Iris pigment epithelial cell (primary cell): Measurements from ENCODE around the gene GSTM4.
A peak's percentile ranks its signal among the peaks of the same experiment; 100 is the strongest.

Source experiments
- DNase-seq: peaks from one replicate; pipeline ENCODE4 v3.0.0-alpha.2; 2011; ENCODE audit warnings: low read depth

GSTM4 gene

GRCh38 chr1:109625176-109625575 is 30.7 kb upstream of the GSTM4 start:
- no peak for DNase-seq

- DNase-seq = no peak
These were observed 30.0 kb upstream of the GSTM4 start for GRCh38 chr1:109625601-109626560.

GRCh38 chr1:109626682-109627408 is 29.1 kb upstream of the GSTM4 start:
- DNase-seq = no peak

- no peak for DNase-seq
These were observed 28.1 kb upstream of the GSTM4 start for GRCh38 chr1:109627692-109628399.

GRCh38 chr1:109628540-109629321 is 27.2 kb upstream of the GSTM4 start:
- DNase-seq = peak; percentile 65

- no peak for DNase-seq
These were observed 26.4 kb upstream of the GSTM4 start for GRCh38 chr1:109629372-109630030.

GRCh38 chr1:109630081-109630897 is 25.6 kb upstream of the GSTM4 start:
- DNase-seq = no peak

GRCh38 chr1:109630898-109631512 is 24.9 kb upstream of the GSTM4 start:
- no peak for DNase-seq

GRCh38 chr1:109631513-109632505 is 24.1 kb upstream of the GSTM4 start:
- DNase-seq = no peak

GRCh38 chr1:109632671-109633346 is 23.1 kb upstream of the GSTM4 start:
- DNase-seq = no peak

GRCh38 chr1:109634292-109634691 is 21.6 kb upstream of the GSTM4 start:
- DNase-seq = no peak

GRCh38 chr1:109634771-109635750 is 20.8 kb upstream of the GSTM4 start:
- DNase-seq = no peak

- no peak for DNase-seq
These were observed 20.1 kb upstream of the GSTM4 start for GRCh38 chr1:109635862-109636200.

- peak; percentile 67 for DNase-seq
These were observed 19.5 kb upstream of the GSTM4 start for GRCh38 chr1:109636201-109636952.

- no peak for DNase-seq
These were observed 18.5 kb upstream of the GSTM4 start for GRCh38 chr1:109637446-109637845.
